HL-60 (cell line): ENCODE data around the gene STAC2.

ENCODE experiments used
- DNase-seq, 2 experiments: peaks; one replicate each; pipeline ENCODE4 v3.0.0-alpha.2; 2010 to 2020; ENCODE audit warnings: low read depth in 1 of 2, low spot score in 1 of 2
- H3K27ac ChIP-seq: fragments of 250-450 bp; sonication (Bioruptor Pico); replicated peaks from 2 replicates; pipeline ENCODE4 v1.5.1; 2020; ENCODE audit warnings: mild to moderate bottlenecking, moderate library complexity
- H3K27me3 ChIP-seq: fragments of 250-450 bp; sonication (Bioruptor Pico); 2 replicates; pipeline ENCODE4 v1.5.1; 2021; ENCODE audit warnings: mild to moderate bottlenecking, moderate library complexity; ENCODE audit not compliant: insufficient read depth, poor library complexity, severe bottlenecking
- H3K4me3 ChIP-seq: replicated peaks from 2 replicates; pipeline ENCODE4 v1.5.1; 2011; ENCODE audit warnings: mild to moderate bottlenecking, control low read depth, low read length; ENCODE audit not compliant: insufficient read depth
- CTCF ChIP-seq: IDR thresholded peaks from one replicate; pipeline ENCODE4 v1.5.1; 2011; ENCODE audit warnings: low read length, control low read depth, inconsistent platforms; ENCODE audit not compliant: insufficient read depth
- GABPA ChIP-seq: IDR thresholded peaks from 2 replicates; pipeline ENCODE4 v1.6.1; 2012; ENCODE audit warnings: low read depth
- POLR2AphosphoS5 ChIP-seq: IDR thresholded peaks from 2 replicates; pipeline ENCODE4 v1.6.1; 2012; ENCODE audit warnings: low read depth
- SPI1 ChIP-seq: IDR thresholded peaks from 2 replicates; pipeline ENCODE4 v1.6.1; 2012; ENCODE audit warnings: low read depth, mild to moderate bottlenecking, borderline replicate concordance
- TF ChIP-seq, protein P1 (sequence below): IDR thresholded peaks from 2 replicates; pipeline ENCODE4 v1.6.1; 2012; ENCODE audit warnings: low read depth; ENCODE audit not compliant: insufficient replicate concordance

STAC2 gene

DNA sequence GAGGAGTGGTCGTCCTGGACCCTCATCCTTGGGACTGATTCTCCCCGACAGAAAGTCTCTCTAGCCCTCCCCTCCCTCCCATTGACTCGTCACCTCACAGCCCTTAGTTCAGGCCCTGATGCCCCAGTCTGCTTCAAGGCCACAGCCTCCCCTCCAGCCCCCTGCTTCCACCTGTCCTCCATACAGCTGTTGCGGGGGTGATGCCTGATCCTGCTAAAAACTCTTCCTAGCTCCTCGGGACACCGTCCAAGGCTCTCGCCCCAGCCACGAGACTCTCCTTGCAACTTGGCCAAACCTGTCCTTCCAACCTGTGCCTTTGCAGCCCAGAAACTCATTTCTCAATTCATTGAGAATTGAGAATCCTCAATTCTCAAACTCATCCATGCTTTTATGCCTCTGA lies 6.8 kb downstream of the STAC2 start:
- TF ChIP-seq CTCF (no peak), SPI1 (no peak), POLR2AphosphoS5 (no peak)
- TF ChIP-seq, protein P1, sequence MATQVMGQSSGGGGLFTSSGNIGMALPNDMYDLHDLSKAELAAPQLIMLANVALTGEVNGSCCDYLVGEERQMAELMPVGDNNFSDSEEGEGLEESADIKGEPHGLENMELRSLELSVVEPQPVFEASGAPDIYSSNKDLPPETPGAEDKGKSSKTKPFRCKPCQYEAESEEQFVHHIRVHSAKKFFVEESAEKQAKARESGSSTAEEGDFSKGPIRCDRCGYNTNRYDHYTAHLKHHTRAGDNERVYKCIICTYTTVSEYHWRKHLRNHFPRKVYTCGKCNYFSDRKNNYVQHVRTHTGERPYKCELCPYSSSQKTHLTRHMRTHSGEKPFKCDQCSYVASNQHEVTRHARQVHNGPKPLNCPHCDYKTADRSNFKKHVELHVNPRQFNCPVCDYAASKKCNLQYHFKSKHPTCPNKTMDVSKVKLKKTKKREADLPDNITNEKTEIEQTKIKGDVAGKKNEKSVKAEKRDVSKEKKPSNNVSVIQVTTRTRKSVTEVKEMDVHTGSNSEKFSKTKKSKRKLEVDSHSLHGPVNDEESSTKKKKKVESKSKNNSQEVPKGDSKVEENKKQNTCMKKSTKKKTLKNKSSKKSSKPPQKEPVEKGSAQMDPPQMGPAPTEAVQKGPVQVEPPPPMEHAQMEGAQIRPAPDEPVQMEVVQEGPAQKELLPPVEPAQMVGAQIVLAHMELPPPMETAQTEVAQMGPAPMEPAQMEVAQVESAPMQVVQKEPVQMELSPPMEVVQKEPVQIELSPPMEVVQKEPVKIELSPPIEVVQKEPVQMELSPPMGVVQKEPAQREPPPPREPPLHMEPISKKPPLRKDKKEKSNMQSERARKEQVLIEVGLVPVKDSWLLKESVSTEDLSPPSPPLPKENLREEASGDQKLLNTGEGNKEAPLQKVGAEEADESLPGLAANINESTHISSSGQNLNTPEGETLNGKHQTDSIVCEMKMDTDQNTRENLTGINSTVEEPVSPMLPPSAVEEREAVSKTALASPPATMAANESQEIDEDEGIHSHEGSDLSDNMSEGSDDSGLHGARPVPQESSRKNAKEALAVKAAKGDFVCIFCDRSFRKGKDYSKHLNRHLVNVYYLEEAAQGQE = no peak

DNA sequence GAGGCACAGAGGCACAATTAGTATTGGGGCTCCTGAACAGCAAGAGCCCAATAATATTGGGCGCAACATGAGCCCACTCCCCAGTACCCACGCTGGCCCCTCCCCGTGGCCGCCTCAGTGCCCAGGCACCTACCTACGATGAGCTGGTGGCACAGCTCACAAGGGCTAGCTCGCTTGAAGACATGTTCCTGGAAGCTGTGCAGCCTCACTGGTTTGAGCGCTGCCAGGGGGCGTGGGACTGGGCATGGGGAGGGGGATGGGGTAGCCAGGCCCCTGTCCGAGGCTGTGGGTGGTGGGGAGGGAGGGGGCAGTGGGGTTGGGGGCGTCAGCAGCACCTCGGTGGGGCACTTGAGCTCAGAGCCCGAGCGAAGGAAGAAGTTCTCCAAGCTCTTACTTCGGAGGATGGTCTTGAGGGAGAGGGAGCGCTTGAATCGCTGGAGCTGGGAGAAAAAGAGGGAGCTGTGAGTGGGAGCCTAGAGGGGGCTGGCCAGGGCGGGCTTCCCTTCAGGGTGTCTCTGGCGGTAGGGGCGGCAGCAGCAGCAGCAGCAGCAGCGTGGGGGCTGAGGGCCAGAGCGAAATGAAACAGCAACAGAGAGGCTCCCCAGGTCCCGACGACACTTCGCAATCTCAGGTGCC lies 7.9 kb downstream of the STAC2 start:
- DNase-seq = no peak
- Histone ChIP-seq H3K27me3 (peaks cover 26% of the 10 kb centered on the region), H3K27ac (no peak overlapping the region), H3K4me3 (no peak overlapping the region)
- TF ChIP-seq POLR2AphosphoS5 = no peak
- TF ChIP-seq, protein P1 = no peak
- no peak for TF ChIP-seq CTCF
- no peak for TF ChIP-seq GABPA
- TF ChIP-seq SPI1 = no peak

More for the DNA sequence above, 6.8 kb downstream of the STAC2 start:
- Histone ChIP-seq H3K4me3 (no peak overlapping the region), H3K27ac (no peak overlapping the region), H3K27me3 (peaks cover 37% of the 10 kb centered on the region)
- no peak for DNase-seq

DNA sequence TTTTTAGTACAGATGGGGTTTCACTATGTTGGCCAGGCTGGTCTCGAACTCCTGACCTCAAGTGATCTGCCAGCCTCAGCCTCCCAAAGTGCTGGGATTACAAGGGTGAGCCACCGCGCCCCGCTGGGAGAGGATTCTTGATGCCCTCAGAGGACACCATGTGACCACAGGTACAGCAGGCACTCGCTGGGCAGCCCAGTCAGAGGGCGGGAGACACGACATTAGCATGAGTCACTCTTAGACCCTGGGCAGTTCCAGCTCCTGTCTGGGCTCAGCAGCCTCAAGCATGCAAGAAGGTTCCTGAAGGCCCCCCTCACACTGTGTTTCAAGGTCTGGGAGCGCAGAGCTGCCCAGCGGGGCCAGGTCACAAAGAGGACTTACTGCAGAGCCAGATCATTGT lies 11.9 kb downstream of the STAC2 start:
- Histone ChIP-seq H3K4me3 (no peak overlapping the region), H3K27ac (no peak overlapping the region), H3K27me3 (peaks cover 18% of the 10 kb centered on the region)
- TF ChIP-seq SPI1 = no peak
- TF ChIP-seq POLR2AphosphoS5 = no peak
- TF ChIP-seq GABPA = no peak
- TF ChIP-seq, protein P1 = no peak
- TF ChIP-seq CTCF = no peak
- DNase-seq = no peak
